ENCODE measurements around the gene NMT1. TPM values are rescaled to one million over a fixed set of nuclear protein-coding genes. Genes with fewer than 3 reads are reported as not detected.
A peak's percentile ranks its signal among the peaks of the same experiment; 100 is the strongest.

The NMT1 gene
- total RNA-seq, 2 experiments from 2014 or later: 156 to 169 TPM

- POLR2A ChIA-PET: interaction anchor here (0.9 to 1.4 kb wide), 2 partner anchors 11 to 31 kb away, joined by 3 read pairs; no protein-coding TSS in a partner anchor
- H3K9me3 Mint-ChIP-seq: no peaks in the 10 kb centered on the region
- ATAC-seq: no peak
- TF ChIP-seq, protein P1, sequence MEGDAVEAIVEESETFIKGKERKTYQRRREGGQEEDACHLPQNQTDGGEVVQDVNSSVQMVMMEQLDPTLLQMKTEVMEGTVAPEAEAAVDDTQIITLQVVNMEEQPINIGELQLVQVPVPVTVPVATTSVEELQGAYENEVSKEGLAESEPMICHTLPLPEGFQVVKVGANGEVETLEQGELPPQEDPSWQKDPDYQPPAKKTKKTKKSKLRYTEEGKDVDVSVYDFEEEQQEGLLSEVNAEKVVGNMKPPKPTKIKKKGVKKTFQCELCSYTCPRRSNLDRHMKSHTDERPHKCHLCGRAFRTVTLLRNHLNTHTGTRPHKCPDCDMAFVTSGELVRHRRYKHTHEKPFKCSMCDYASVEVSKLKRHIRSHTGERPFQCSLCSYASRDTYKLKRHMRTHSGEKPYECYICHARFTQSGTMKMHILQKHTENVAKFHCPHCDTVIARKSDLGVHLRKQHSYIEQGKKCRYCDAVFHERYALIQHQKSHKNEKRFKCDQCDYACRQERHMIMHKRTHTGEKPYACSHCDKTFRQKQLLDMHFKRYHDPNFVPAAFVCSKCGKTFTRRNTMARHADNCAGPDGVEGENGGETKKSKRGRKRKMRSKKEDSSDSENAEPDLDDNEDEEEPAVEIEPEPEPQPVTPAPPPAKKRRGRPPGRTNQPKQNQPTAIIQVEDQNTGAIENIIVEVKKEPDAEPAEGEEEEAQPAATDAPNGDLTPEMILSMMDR (IDR thresholded peaks at IDR 0.05): no peak
- H3K27ac Mint-ChIP-seq: no peak overlapping the region
- H3K4me1 Mint-ChIP-seq (ENCODE audit: low read depth): no peaks in the 10 kb centered on the region
- CTCF ChIA-PET: interaction anchor here (0.9 to 2.1 kb wide), 4 partner anchors 9 to 47 kb away, joined by 3 to 5 read pairs (median 4); partner anchors contain the start of genes ACBD4 and PLCD3
- DNase-seq: no peak
- H3K4me3 Mint-ChIP-seq: no peak overlapping the region
- H3K36me3 Mint-ChIP-seq (ENCODE audit: low read depth): peaks cover 49% of the 10 kb centered on the region
- no peaks in the 10 kb centered on the region for H3K27me3 Mint-ChIP-seq
- intact Hi-C loops (cut with micrococcal nuclease): no loop called here
Measured at GRCh38 chr17:45096926-45097325, 35.8 kb downstream of the NMT1 start.

GRCh38 chr17:45098081-45098868 lies 37.2 kb downstream of the NMT1 start:
- TF ChIP-seq, protein P1 (IDR thresholded peaks at IDR 0.05): no peak
- no peaks in the 10 kb centered on the region for H3K9me3 Mint-ChIP-seq
- H3K27ac Mint-ChIP-seq: no peak overlapping the region
- intact Hi-C loops (cut with micrococcal nuclease): no loop called here
- peaks cover 57% of the 10 kb centered on the region for H3K36me3 Mint-ChIP-seq (ENCODE audit: low read depth)
- H3K4me1 Mint-ChIP-seq (ENCODE audit: low read depth): no peaks in the 10 kb centered on the region
- ChIA-PET CTCF (interaction anchor here (0.9 to 2.6 kb wide), 25 partner anchors 10 to 407 kb away, joined by 3 to 31 read pairs (median 4); partner anchors contain the start of genes ACBD4 and DCAKD), POLR2A (interaction anchor here (0.9 to 1.4 kb wide), 2 partner anchors 12 to 38 kb away, joined by 3 read pairs; no protein-coding TSS in a partner anchor)
- no peak for DNase-seq
- ATAC-seq: no peak
- H3K27me3 Mint-ChIP-seq: no peaks in the 10 kb centered on the region
- H3K4me3 Mint-ChIP-seq: no peak overlapping the region

DNA sequence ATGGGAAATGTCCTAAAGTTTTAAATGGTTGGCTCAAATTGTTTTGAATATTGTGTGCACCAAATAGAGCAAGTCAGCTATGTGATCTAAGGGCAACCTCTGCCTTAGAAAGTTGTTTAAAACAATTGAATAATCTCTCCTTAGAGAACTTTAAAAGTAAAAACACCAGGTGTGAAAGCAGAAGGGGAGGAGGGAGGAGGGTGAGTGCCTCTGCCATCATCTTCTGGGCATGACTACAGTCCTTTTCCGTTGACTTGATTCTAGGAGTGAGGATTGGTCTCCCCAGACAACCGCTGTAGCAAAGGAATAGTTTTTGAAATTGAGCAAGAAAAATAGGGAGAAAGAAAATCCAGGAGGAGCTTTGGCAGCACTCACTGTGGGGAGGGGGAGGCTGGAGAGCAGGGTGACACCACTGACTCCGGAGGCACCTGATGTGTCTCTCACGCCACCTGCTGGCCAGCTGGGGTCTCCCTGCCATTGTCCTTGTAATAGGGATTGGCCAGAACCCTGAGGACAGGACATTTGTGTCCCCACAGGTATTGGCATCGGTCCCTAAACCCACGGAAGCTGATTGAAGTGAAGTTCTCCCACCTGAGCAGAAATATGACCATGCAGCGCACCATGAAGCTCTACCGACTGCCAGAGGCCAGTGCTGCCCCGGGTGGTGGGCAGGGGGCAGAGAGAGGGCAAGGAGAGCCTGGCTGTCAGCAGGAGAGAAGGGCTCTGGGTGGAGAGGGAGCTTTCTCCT lies 37.9 kb downstream of the NMT1 start:
- H3K4me3 Mint-ChIP-seq: no peak overlapping the region
- H3K27ac Mint-ChIP-seq: peak overlapping the region; percentile 53
- ChIA-PET POLR2A (interaction anchor here (0.9 kb wide), 2 partner anchors 39 to 48 kb away, joined by 3 read pairs; partner anchors contain the start of gene DCAKD), CTCF (interaction anchor here (0.6 to 2.6 kb wide), 31 partner anchors 9 to 408 kb away, joined by 3 to 31 read pairs (median 4); partner anchors contain the start of genes ACBD4 and DCAKD)
- no peaks in the 10 kb centered on the region for H3K27me3 Mint-ChIP-seq
- intact Hi-C loops (cut with micrococcal nuclease): no loop called here
- peak; percentile 85 for DNase-seq
- TF ChIP-seq, protein P1 (IDR thresholded peaks at IDR 0.05): peak; percentile 92
- H3K4me1 Mint-ChIP-seq (ENCODE audit: low read depth): no peaks in the 10 kb centered on the region
- ATAC-seq: peak; percentile 89
- peaks cover 55% of the 10 kb centered on the region for H3K36me3 Mint-ChIP-seq (ENCODE audit: low read depth)
- H3K9me3 Mint-ChIP-seq: no peaks in the 10 kb centered on the region

GRCh38 chr17:45101546-45101882 lies 40.4 kb downstream of the NMT1 start:
- H3K36me3 Mint-ChIP-seq (ENCODE audit: low read depth): peaks cover 54% of the 10 kb centered on the region
- no peak overlapping the region for H3K27ac Mint-ChIP-seq
- H3K27me3 Mint-ChIP-seq: no peaks in the 10 kb centered on the region
- intact Hi-C loops (cut with micrococcal nuclease): no loop called here
- no peak for DNase-seq
- no peak overlapping the region for H3K4me3 Mint-ChIP-seq
- ChIA-PET POLR2A (interaction anchor here (0.7 kb wide), 1 partner anchor 82 kb away, joined by 3 read pairs; no protein-coding TSS in a partner anchor), CTCF (interaction anchor here (1.3 to 1.7 kb wide), 2 partner anchors 34 to 96 kb away, joined by 3 read pairs; partner anchors contain the start of gene ACBD4)
- no peaks in the 10 kb centered on the region for H3K4me1 Mint-ChIP-seq (ENCODE audit: low read depth)
- ATAC-seq: no peak
- TF ChIP-seq, protein P1 (IDR thresholded peaks at IDR 0.05): no peak
- H3K9me3 Mint-ChIP-seq: no peaks in the 10 kb centered on the region

All from activated CD8-positive, alpha-beta T cell treated with anti-CD3 and anti-CD28 coated beads for 36 hours (primary cell).